Gastroesophageal sphincter (tissue), 3 donors: Measurements from ENCODE around the gene LRRC45.

ENCODE experiments used
- EP300 ChIP-seq: sonication (generic); formaldehyde crosslinking; IDR thresholded peaks from one replicate; pipeline ENCODE4 v1.6.1; 2017; ENCODE audit warnings: antibody characterized with exemption, mild to moderate bottlenecking
- POLR2A ChIP-seq, 2 donors: fragments of 450-650 bp; IDR thresholded peaks; one replicate each; pipeline ENCODE4 v1.6.1; 2017; ENCODE audit warnings: antibody characterized with exemption in 2 of 2, mild to moderate bottlenecking in 2 of 2, moderate library complexity in 1 of 2
- POLR2AphosphoS5 ChIP-seq: sonication (generic); formaldehyde crosslinking; IDR thresholded peaks from one replicate; pipeline ENCODE4 v1.6.1; 2017; ENCODE audit warnings: antibody characterized with exemption
- TF ChIP-seq, protein P1 (sequence below), 4 experiments: fragments of 200-600 bp in 2 of 4; fragments of 450-650 bp in 2 of 4; sonication (generic) in 1 of 4; IDR thresholded peaks; one replicate each; pipeline ENCODE4 v1.5.1; 2017 to 2019; ENCODE audit warnings: antibody characterized with exemption in 4 of 4, mild to moderate bottlenecking in 2 of 4, moderate library complexity in 2 of 4

DNA sequence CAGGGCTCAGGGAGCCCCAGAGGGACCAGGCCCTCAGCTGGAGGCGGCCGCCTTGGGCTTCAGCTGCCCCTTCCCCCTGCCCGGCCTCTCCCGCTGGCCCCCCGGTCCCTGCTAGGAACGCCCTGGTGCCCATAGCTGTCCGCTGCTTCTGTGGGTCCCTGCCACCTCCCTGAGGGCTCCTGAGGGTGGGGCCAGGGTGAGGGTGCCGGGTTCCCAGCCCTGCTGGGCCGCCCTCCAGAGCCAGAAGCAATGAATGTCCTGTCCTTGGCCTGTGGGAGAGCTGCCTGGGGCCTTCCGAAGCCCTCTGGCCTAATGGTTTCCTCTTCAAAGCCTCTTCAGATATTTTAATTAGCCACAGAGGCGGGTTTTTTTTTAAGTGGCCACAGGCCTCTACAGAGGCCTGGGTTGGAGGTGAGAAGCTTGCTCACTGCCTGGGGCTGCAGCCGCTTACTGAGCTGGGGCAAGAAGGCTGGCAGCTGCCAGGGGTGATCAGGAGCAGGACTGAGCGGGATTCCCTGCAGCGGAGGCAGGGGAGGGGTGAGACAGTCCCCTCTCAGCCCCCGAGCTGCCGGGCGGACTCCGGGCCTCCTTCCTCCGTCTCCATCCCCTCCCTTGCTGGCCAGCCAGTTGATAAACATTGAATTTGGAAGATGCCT lies 10.3 kb upstream of the LRRC45 start:
- TF ChIP-seq, protein P1, sequence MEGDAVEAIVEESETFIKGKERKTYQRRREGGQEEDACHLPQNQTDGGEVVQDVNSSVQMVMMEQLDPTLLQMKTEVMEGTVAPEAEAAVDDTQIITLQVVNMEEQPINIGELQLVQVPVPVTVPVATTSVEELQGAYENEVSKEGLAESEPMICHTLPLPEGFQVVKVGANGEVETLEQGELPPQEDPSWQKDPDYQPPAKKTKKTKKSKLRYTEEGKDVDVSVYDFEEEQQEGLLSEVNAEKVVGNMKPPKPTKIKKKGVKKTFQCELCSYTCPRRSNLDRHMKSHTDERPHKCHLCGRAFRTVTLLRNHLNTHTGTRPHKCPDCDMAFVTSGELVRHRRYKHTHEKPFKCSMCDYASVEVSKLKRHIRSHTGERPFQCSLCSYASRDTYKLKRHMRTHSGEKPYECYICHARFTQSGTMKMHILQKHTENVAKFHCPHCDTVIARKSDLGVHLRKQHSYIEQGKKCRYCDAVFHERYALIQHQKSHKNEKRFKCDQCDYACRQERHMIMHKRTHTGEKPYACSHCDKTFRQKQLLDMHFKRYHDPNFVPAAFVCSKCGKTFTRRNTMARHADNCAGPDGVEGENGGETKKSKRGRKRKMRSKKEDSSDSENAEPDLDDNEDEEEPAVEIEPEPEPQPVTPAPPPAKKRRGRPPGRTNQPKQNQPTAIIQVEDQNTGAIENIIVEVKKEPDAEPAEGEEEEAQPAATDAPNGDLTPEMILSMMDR (IDR thresholded peaks at IDR 0.05): no peak
- TF ChIP-seq POLR2AphosphoS5: no peak
- no peak for TF ChIP-seq EP300
- TF ChIP-seq POLR2A (IDR thresholded peaks at IDR 0.05): no peak
